ENCODE results near the gene NAV2. TPM values are rescaled to one million over a fixed set of nuclear protein-coding genes. Genes with fewer than 3 reads are reported as not detected.

NAV2 gene
- polyA plus RNA-seq, 1 donor from 2014 or later: 3.0 TPM

DNA sequence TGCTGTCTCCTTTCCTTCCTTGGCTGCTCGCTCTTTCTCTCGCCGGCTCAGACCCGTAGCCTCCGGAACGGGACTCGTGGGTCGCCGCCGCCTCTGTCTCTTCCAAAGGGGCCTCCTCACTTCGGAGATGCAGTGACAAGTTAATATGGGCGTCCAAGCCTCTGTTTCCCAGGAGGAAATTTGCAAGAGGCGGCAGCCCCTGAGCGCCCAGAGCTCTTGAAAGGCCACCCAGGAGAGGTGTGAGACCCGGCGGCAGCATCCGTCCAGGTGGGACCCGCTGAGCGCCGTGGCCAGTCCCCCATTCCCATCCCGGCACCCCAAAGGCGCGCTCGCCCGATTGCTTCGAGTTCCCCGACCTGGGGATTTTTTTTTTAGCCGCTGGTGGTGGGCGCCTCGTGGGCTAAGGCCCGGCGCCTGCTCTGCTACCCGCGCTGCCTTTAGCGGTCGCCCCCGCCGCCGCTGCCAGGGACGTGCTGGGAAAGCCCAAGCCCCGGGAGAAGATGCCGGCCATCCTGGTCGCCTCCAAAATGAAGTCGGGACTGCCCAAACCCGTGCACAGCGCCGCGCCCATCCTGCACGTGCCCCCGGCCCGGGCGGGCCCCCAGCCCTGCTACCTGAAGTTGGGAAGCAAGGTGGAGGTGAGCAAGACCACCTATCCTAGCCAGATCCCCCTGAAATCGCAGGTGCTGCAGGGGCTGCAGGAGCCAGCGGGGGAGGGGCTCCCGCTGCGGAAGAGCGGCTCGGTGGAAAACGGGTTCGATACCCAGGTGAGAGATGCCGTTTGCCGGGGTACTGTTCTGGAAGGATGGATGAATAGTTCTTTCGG, 772 bp downstream of the NAV2 start:
- no peaks in the 10 kb centered on the region for H3K36me3 ChIP-seq (ENCODE audit: insufficient read depth, low read length)
- H3K9ac ChIP-seq (ENCODE audit: low read length): peak overlapping the region; percentile 66
- no peaks in the 10 kb centered on the region for H3K9me2 ChIP-seq (ENCODE audit: insufficient read depth, low read length)
- H3K79me2 ChIP-seq (replicated peaks; ENCODE audit: insufficient read depth, low read length): no peaks in the 10 kb centered on the region
- no peaks in the 10 kb centered on the region for H3F3A ChIP-seq (ENCODE audit: insufficient read depth, low read length, poor library complexity, severe bottlenecking)
- H3K27ac ChIP-seq (ENCODE audit: low read length): no peak overlapping the region
- TF ChIP-seq MXI1 (conservative IDR thresholded peaks at IDR 0.05; ENCODE audit: poor library complexity, severe bottlenecking) (no peak), RAD21 (conservative IDR thresholded peaks at IDR 0.05) (no peak), POLR2AphosphoS5 (IDR thresholded peaks at IDR 0.05) (no peak), EP300 (conservative IDR thresholded peaks at IDR 0.05; ENCODE audit: poor library complexity, severe bottlenecking) (no peak)
- TF ChIP-seq, protein P1, sequence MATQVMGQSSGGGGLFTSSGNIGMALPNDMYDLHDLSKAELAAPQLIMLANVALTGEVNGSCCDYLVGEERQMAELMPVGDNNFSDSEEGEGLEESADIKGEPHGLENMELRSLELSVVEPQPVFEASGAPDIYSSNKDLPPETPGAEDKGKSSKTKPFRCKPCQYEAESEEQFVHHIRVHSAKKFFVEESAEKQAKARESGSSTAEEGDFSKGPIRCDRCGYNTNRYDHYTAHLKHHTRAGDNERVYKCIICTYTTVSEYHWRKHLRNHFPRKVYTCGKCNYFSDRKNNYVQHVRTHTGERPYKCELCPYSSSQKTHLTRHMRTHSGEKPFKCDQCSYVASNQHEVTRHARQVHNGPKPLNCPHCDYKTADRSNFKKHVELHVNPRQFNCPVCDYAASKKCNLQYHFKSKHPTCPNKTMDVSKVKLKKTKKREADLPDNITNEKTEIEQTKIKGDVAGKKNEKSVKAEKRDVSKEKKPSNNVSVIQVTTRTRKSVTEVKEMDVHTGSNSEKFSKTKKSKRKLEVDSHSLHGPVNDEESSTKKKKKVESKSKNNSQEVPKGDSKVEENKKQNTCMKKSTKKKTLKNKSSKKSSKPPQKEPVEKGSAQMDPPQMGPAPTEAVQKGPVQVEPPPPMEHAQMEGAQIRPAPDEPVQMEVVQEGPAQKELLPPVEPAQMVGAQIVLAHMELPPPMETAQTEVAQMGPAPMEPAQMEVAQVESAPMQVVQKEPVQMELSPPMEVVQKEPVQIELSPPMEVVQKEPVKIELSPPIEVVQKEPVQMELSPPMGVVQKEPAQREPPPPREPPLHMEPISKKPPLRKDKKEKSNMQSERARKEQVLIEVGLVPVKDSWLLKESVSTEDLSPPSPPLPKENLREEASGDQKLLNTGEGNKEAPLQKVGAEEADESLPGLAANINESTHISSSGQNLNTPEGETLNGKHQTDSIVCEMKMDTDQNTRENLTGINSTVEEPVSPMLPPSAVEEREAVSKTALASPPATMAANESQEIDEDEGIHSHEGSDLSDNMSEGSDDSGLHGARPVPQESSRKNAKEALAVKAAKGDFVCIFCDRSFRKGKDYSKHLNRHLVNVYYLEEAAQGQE (IDR thresholded peaks at IDR 0.05; ENCODE audit: borderline replicate concordance): no peak
- peak overlapping the region; percentile 74 for H3K4me2 ChIP-seq (ENCODE audit: low read length)
- H3K9me3 ChIP-seq (ENCODE audit: low read length): no peaks in the 10 kb centered on the region
- no peaks in the 10 kb centered on the region for H4K20me1 ChIP-seq (ENCODE audit: insufficient read depth)
- peak overlapping the region; percentile 85 for H3K4me3 ChIP-seq (ENCODE audit: low read length)
- peaks cover 58% of the 10 kb centered on the region for H3K27me3 ChIP-seq (ENCODE audit: insufficient read depth, low read depth, low read length)
- peak overlapping the region; percentile 24 for H2AFZ ChIP-seq (ENCODE audit: low read depth, low read length)

GRCh38 chr11:19714022-19714386, 1.4 kb downstream of the NAV2 start:
- Histone ChIP-seq H2AFZ (ENCODE audit: low read depth, low read length) (no peak overlapping the region), H3K9ac (ENCODE audit: low read length) (peak overlapping the region; percentile 66), H3K9me3 (ENCODE audit: low read length) (no peaks in the 10 kb centered on the region), H3K79me2 (replicated peaks; ENCODE audit: insufficient read depth, low read length) (no peaks in the 10 kb centered on the region), H4K20me1 (ENCODE audit: insufficient read depth) (no peaks in the 10 kb centered on the region), H3K27me3 (ENCODE audit: insufficient read depth, low read depth, low read length) (peaks cover 58% of the 10 kb centered on the region), H3K36me3 (ENCODE audit: insufficient read depth, low read length) (no peaks in the 10 kb centered on the region), H3K9me2 (ENCODE audit: insufficient read depth, low read length) (no peaks in the 10 kb centered on the region), H3K4me2 (ENCODE audit: low read length) (peak overlapping the region; percentile 74), H3F3A (ENCODE audit: insufficient read depth, low read length, poor library complexity, severe bottlenecking) (no peaks in the 10 kb centered on the region), H3K4me3 (ENCODE audit: low read length) (peak overlapping the region; percentile 85), H3K27ac (ENCODE audit: low read length) (no peak overlapping the region)
- peak; percentile 17 for TF ChIP-seq TAF1 (IDR thresholded peaks at IDR 0.05; ENCODE audit: low read depth)
- no peak for TF ChIP-seq MXI1 (conservative IDR thresholded peaks at IDR 0.05; ENCODE audit: poor library complexity, severe bottlenecking)

- Histone ChIP-seq H2AFZ (ENCODE audit: low read depth, low read length) (no peak overlapping the region), H3K27me3 (ENCODE audit: insufficient read depth, low read depth, low read length) (peaks cover 58% of the 10 kb centered on the region), H3K9me3 (ENCODE audit: low read length) (no peaks in the 10 kb centered on the region), H3K79me2 (replicated peaks; ENCODE audit: insufficient read depth, low read length) (no peaks in the 10 kb centered on the region), H3K9me2 (ENCODE audit: insufficient read depth, low read length) (no peaks in the 10 kb centered on the region), H4K20me1 (ENCODE audit: insufficient read depth) (no peaks in the 10 kb centered on the region), H3F3A (ENCODE audit: insufficient read depth, low read length, poor library complexity, severe bottlenecking) (no peaks in the 10 kb centered on the region), H3K9ac (ENCODE audit: low read length) (peak overlapping the region; percentile 66), H3K4me2 (ENCODE audit: low read length) (peak overlapping the region; percentile 74), H3K36me3 (ENCODE audit: insufficient read depth, low read length) (no peaks in the 10 kb centered on the region), H3K27ac (ENCODE audit: low read length) (no peak overlapping the region), H3K4me3 (ENCODE audit: low read length) (peak overlapping the region; percentile 85)
- peak; percentile 15 for TF ChIP-seq TAF1 (IDR thresholded peaks at IDR 0.05; ENCODE audit: low read depth)
- no peak for TF ChIP-seq SMC3 (conservative IDR thresholded peaks at IDR 0.05; ENCODE audit: poor library complexity)
- no peak for TF ChIP-seq EP300 (conservative IDR thresholded peaks at IDR 0.05; ENCODE audit: poor library complexity, severe bottlenecking)
- TF ChIP-seq, protein P1 (IDR thresholded peaks at IDR 0.05; ENCODE audit: borderline replicate concordance): no peak
Measured at GRCh38 chr11:19714387-19715363, 2.0 kb downstream of the NAV2 start.

Data from neural cell (in vitro differentiated cells).